Measurements from ENCODE around the gene ALOXE3.

ALOXE3 gene

GRCh38 chr17:8122924-8123694 is 4.8 kb upstream of the ALOXE3 start:
- TF ChIP-seq EZH2phosphoT487 (IDR thresholded peaks at IDR 0.05; ENCODE audit: low read length) (no peak), EZH2 (optimal IDR thresholded peaks at IDR 0.05; ENCODE audit: low read depth, low read length) (no peak), CTCF (IDR thresholded peaks at IDR 0.05; ENCODE audit: low read length) (no peak)
- peaks cover 26% of the 10 kb centered on the region for H3K27me3 ChIP-seq (replicated peaks; ENCODE audit: insufficient read depth, low read length)
- no peaks in the 10 kb centered on the region for H3K9me2 ChIP-seq (replicated peaks; ENCODE audit: insufficient read depth, low read length)
- peak; percentile 58 for DNase-seq
- H3K27ac ChIP-seq (ENCODE audit: low read length), result no peak overlapping the region
- no peaks in the 10 kb centered on the region for H3K79me2 ChIP-seq (ENCODE audit: low read length)
- H3K4me3 ChIP-seq (ENCODE audit: low read length), result peak overlapping the region; percentile 84
- H2AFZ ChIP-seq (ENCODE audit: low read length), result peak overlapping the region; percentile 57; the same call in 1 of the 2 replicates
- no peaks in the 10 kb centered on the region for H3K36me3 ChIP-seq (replicated peaks; ENCODE audit: insufficient read depth, low read length)
- H4K20me1 ChIP-seq (ENCODE audit: insufficient read depth, low read length), result no peaks in the 10 kb centered on the region; the same call in 1 of the 2 replicates
- peak overlapping the region; percentile 20; the same call in 1 of the 2 replicates for H3K9ac ChIP-seq (ENCODE audit: low read length)
- H3K9me3 ChIP-seq (replicated peaks; ENCODE audit: insufficient read depth, low read length), result no peaks in the 10 kb centered on the region
- peaks cover 25% of the 10 kb centered on the region for H3K4me1 ChIP-seq (ENCODE audit: low read length)
- peaks cover 57% of the 10 kb centered on the region for H3F3A ChIP-seq (ENCODE audit: insufficient read depth, low read length)
- H3K4me2 ChIP-seq (ENCODE audit: low read depth, low read length), result peak overlapping the region; percentile 100

- peak overlapping the region; percentile 20; the same call in 1 of the 2 replicates for H3K9ac ChIP-seq (ENCODE audit: low read length)
- H3K9me2 ChIP-seq (replicated peaks; ENCODE audit: insufficient read depth, low read length), result no peaks in the 10 kb centered on the region
- H3K9me3 ChIP-seq (replicated peaks; ENCODE audit: insufficient read depth, low read length), result no peaks in the 10 kb centered on the region
- no peaks in the 10 kb centered on the region for H3K79me2 ChIP-seq (ENCODE audit: low read length)
- H3K36me3 ChIP-seq (replicated peaks; ENCODE audit: insufficient read depth, low read length), result no peaks in the 10 kb centered on the region
- no peak for TF ChIP-seq EZH2phosphoT487 (IDR thresholded peaks at IDR 0.05; ENCODE audit: low read length)
- TF ChIP-seq CTCF (IDR thresholded peaks at IDR 0.05; ENCODE audit: low read length), result no peak
- no peak for TF ChIP-seq EZH2 (optimal IDR thresholded peaks at IDR 0.05; ENCODE audit: low read depth, low read length)
- peak overlapping the region; percentile 57 for H2AFZ ChIP-seq (ENCODE audit: low read length)
- peak overlapping the region; percentile 100 for H3K4me2 ChIP-seq (ENCODE audit: low read depth, low read length)
- H3K4me1 ChIP-seq (ENCODE audit: low read length), result peaks cover 25% of the 10 kb centered on the region
- no peaks in the 10 kb centered on the region; the same call in 1 of the 2 replicates for H4K20me1 ChIP-seq (ENCODE audit: insufficient read depth, low read length)
- H3K27me3 ChIP-seq (replicated peaks; ENCODE audit: insufficient read depth, low read length), result peaks cover 29% of the 10 kb centered on the region
- H3K4me3 ChIP-seq (ENCODE audit: low read length), result peak overlapping the region; percentile 84
- no peak overlapping the region for H3K27ac ChIP-seq (ENCODE audit: low read length)
- peaks cover 57% of the 10 kb centered on the region for H3F3A ChIP-seq (ENCODE audit: insufficient read depth, low read length)
- no peak for DNase-seq
Observed at GRCh38 chr17:8122422-8122923, 4.2 kb upstream of the ALOXE3 start.

- Histone ChIP-seq H3K9me3 (replicated peaks; ENCODE audit: insufficient read depth, low read length) (no peaks in the 10 kb centered on the region), H3K27ac (ENCODE audit: low read length) (no peak overlapping the region), H3F3A (ENCODE audit: insufficient read depth, low read length) (peaks cover 52% of the 10 kb centered on the region), H4K20me1 (ENCODE audit: insufficient read depth, low read length) (no peaks in the 10 kb centered on the region; the same call in 1 of the 2 replicates), H3K4me3 (ENCODE audit: low read length) (peak overlapping the region; percentile 84), H3K4me1 (ENCODE audit: low read length) (peaks cover 19% of the 10 kb centered on the region), H3K4me2 (ENCODE audit: low read depth, low read length) (peak overlapping the region; percentile 100), H3K79me2 (ENCODE audit: low read length) (no peaks in the 10 kb centered on the region), H3K36me3 (replicated peaks; ENCODE audit: insufficient read depth, low read length) (no peaks in the 10 kb centered on the region), H3K9ac (ENCODE audit: low read length) (no peak overlapping the region; the same call in 1 of the 2 replicates), H3K27me3 (replicated peaks; ENCODE audit: insufficient read depth, low read length) (peaks cover 35% of the 10 kb centered on the region), H3K9me2 (replicated peaks; ENCODE audit: insufficient read depth, low read length) (no peaks in the 10 kb centered on the region), H2AFZ (ENCODE audit: low read length) (peak overlapping the region; percentile 57)
- peak; percentile 62 for DNase-seq
- peak; percentile 56 for TF ChIP-seq CTCF (IDR thresholded peaks at IDR 0.05; ENCODE audit: low read length)
- no peak for TF ChIP-seq EZH2phosphoT487 (IDR thresholded peaks at IDR 0.05; ENCODE audit: low read length)
Observed at GRCh38 chr17:8121681-8122421, 3.5 kb upstream of the ALOXE3 start.
